Fibroblast of pulmonary artery (primary cell): ENCODE results near the gene HDX.
"Not testable (repeated sequence)": the region's sequence is repeated elsewhere in the genome, so short reads cannot be mapped to it uniquely, and the experiment has no call there.

Experiments
- DNase-seq: peaks from one replicate; pipeline ENCODE4 v3.0.0-alpha.2; 2010; ENCODE audit warnings: low read depth
- H3K4me3 ChIP-seq: replicated peaks from 2 replicates; pipeline ENCODE4 v1.5.1; 2011; ENCODE audit warnings: low read depth, mild to moderate bottlenecking, control low read depth, low read length, moderate library complexity
- CTCF ChIP-seq: IDR thresholded peaks from 2 replicates; pipeline ENCODE4 v1.5.1; 2011; ENCODE audit warnings: mild to moderate bottlenecking, control low read depth, low read length, inconsistent platforms; ENCODE audit errors: missing control alignments

The HDX gene

DNA sequence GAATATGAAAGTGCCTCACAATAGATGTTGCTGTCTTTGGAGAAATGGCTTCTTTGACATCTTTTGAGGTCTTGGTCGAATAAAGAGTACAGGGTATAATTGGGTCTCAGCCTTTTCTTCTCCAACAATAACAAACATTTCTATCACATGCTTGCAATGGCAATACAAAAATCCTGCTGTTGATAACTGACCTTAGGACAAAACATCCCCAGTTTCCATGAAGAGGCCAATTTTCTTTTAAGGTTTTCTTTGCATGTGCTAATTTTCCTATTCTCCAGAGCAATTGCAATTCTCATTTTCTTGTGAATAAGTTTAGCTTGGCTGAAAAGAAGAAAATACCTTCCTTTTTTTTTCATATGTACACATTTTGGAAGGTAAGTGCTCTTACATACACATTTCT is 183.6 kb downstream of the HDX start:
- H3K4me3 ChIP-seq, result no peak overlapping the region
- TF ChIP-seq CTCF, result no peak
- no peak for DNase-seq

GRCh38 chrX:84315946-84316345 is 186.3 kb downstream of the HDX start:
- not testable (repeated sequence) for DNase-seq

More at GRCh38 chrX:84315946-84316345, 186.3 kb downstream of the HDX start:
- H3K4me3 ChIP-seq, result not testable (repeated sequence)
